WTC11 (cell line): ENCODE measurements around the gene GMEB2. TPM values are rescaled to one million over a fixed set of nuclear protein-coding genes. Genes with fewer than 3 reads are reported as not detected.
"Not testable (repeated sequence)": the region's sequence is repeated elsewhere in the genome, so short reads cannot be mapped to it uniquely, and the experiment has no call there.

Source experiments
- ATAC-seq: fragments of 200-7000 bp; cut with Tn5 transposase; 2 replicates; pipeline ENCODE4 v1.10.0; 2021; ENCODE audit warnings: mild to moderate bottlenecking, moderate library complexity
- CTCF ChIA-PET: fragments of 300-600 bp; sonication (Branson Sonifier 250); formaldehyde crosslinking; loops from one replicate; lab custom pipeline; 2021; ENCODE audit warnings: antibody characterized with exemption; lab: Charles Lee
- POLR2A ChIA-PET: fragments of 350-600 bp; sonication (Branson Sonifier 250); formaldehyde crosslinking; loops from one replicate; lab custom pipeline; 2021; ENCODE audit warnings: antibody characterized with exemption; lab: Charles Lee
- DNase-seq: peaks from one replicate; pipeline ENCODE4 v3.0.0; 2021; ENCODE audit warnings: low spot score
- H3K27ac Mint-ChIP-seq: 2 replicates; pipeline ENCODE4 v1.8.0; 2021; ENCODE audit warnings: mixed read lengths
- H3K27me3 Mint-ChIP-seq: 2 replicates; pipeline ENCODE4 v1.8.0; 2021; ENCODE audit warnings: low read depth, mild to moderate bottlenecking, moderate library complexity, mixed read lengths
- H3K36me3 Mint-ChIP-seq: 2 replicates; pipeline ENCODE4 v1.8.0; 2021; ENCODE audit warnings: mixed read lengths
- H3K4me1 Mint-ChIP-seq: 2 replicates; pipeline ENCODE4 v1.8.0; 2022; ENCODE audit warnings: mixed read lengths
- H3K4me3 Mint-ChIP-seq: 2 replicates; pipeline ENCODE4 v1.8.0; 2021; ENCODE audit warnings: mild to moderate bottlenecking, moderate library complexity, mixed read lengths
- H3K9me3 Mint-ChIP-seq: 2 replicates; pipeline ENCODE4 v1.8.0; 2021; ENCODE audit warnings: mixed read lengths
- FOXJ3 ChIP-seq: sonication (generic); formaldehyde crosslinking; IDR thresholded peaks from 2 replicates; pipeline ENCODE4 v1.9.0; 2021; ENCODE audit warnings: missing genetic modification reagents, mild to moderate bottlenecking, borderline replicate concordance
- GTF2I ChIP-seq: fragments of 250-450 bp; sonication (Bioruptor Pico); conservative IDR thresholded peaks from 2 replicates; pipeline ENCODE4 v1.4.0; 2021; ENCODE audit warnings: mild to moderate bottlenecking
- ZNF138 ChIP-seq: sonication (generic); formaldehyde crosslinking; conservative IDR thresholded peaks from 2 replicates; pipeline ENCODE4 v1.8.1; 2022; ENCODE audit warnings: mild to moderate bottlenecking, moderate library complexity, missing genetic modification reagents
- ZNF232 ChIP-seq: sonication (generic); formaldehyde crosslinking; IDR thresholded peaks from 2 replicates; pipeline ENCODE4 v1.8.0; 2022; ENCODE audit warnings: mild to moderate bottlenecking, missing genetic modification reagents
- ZNF317 ChIP-seq: sonication (generic); formaldehyde crosslinking; IDR thresholded peaks from 2 replicates; pipeline ENCODE4 v1.8.1; 2023; ENCODE audit warnings: low read depth, mild to moderate bottlenecking, moderate library complexity, missing genetic modification reagents, borderline replicate concordance
- total RNA-seq: library from RNA; stranded (reverse); gene quantifications from 3 replicates; pipeline ENCODE4 v1.2.3, GENCODE V29; 2021
- TF ChIP-seq, protein P1 (sequence below): sonication (generic); formaldehyde crosslinking; conservative IDR thresholded peaks from 2 replicates; pipeline ENCODE4 v1.8.1; 2023; ENCODE audit warnings: mild to moderate bottlenecking, low read depth, missing genetic modification reagents, moderate library complexity
- TF ChIP-seq, protein P2 (sequence below): sonication (generic); formaldehyde crosslinking; IDR thresholded peaks from 2 replicates; pipeline ENCODE4 v1.8.0; 2023; ENCODE audit warnings: missing genetic modification reagents
- TF ChIP-seq, protein P3 (sequence below): sonication (generic); formaldehyde crosslinking; conservative IDR thresholded peaks from 2 replicates; pipeline ENCODE4 v1.8.1; 2022; ENCODE audit warnings: mild to moderate bottlenecking, missing genetic modification reagents
- TF ChIP-seq, protein P4 (sequence below): sonication (generic); formaldehyde crosslinking; IDR thresholded peaks from 2 replicates; pipeline ENCODE4 v1.8.0; 2022; ENCODE audit warnings: mild to moderate bottlenecking, missing genetic modification reagents
- TF ChIP-seq, protein P5 (sequence below): sonication (generic); formaldehyde crosslinking; IDR thresholded peaks from 2 replicates; pipeline ENCODE4 v1.8.0; 2022; ENCODE audit warnings: mild to moderate bottlenecking, missing genetic modification reagents
- TF ChIP-seq, protein P6 (sequence below): sonication (generic); formaldehyde crosslinking; IDR thresholded peaks from 2 replicates; pipeline ENCODE4 v1.8.1; 2023; ENCODE audit warnings: mild to moderate bottlenecking, missing genetic modification reagents
- TF ChIP-seq, protein P7 (sequence below): fragments of 250-450 bp; sonication (Bioruptor Pico); conservative IDR thresholded peaks from 2 replicates; pipeline ENCODE4 v1.9.0; 2021; ENCODE audit warnings: mild to moderate bottlenecking

The GMEB2 gene
- total RNA-seq, 1 experiment from 2014 or later: 14.8 TPM

DNA sequence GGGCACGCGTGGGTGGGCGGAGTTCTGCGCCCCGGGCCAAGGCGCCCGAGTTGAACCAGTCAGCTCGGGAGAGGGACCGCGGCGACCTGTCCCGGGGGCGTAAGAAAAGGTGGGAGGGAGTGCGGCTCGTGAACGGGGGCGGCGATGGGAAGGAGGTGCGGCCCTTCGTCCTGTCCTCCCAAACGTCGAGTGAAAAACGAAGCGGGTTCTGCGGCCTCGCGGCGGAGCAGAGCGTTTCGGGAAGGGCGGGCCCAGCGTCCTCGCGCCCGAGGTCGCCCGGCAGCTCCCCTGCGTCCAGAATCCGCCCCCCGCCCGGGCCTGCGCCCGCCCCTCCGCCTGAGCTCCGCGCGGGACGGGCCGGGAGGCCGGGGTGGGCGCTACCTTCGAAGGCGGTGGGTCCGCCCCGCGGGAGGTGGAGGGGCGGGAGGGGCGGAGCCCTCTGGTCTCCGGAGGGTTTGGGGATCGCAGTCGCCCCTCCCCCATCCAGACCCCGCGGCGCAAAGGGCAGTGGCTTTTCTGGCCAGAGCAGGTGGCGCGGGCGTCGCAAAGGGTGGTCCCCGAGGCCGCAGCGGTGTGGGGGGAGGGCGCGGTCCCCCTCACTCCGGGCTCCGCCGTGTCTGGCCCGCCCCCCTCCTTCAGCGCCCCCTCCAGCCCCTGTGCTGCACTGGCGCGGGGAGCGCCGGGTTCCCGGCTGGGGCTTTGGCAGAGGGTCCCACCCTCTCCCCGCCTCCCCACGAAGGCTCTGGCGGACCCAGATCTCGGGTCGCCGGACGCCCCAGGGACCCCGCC is 25.5 kb upstream of the GMEB2 start (continued):
- TF ChIP-seq, protein P1, sequence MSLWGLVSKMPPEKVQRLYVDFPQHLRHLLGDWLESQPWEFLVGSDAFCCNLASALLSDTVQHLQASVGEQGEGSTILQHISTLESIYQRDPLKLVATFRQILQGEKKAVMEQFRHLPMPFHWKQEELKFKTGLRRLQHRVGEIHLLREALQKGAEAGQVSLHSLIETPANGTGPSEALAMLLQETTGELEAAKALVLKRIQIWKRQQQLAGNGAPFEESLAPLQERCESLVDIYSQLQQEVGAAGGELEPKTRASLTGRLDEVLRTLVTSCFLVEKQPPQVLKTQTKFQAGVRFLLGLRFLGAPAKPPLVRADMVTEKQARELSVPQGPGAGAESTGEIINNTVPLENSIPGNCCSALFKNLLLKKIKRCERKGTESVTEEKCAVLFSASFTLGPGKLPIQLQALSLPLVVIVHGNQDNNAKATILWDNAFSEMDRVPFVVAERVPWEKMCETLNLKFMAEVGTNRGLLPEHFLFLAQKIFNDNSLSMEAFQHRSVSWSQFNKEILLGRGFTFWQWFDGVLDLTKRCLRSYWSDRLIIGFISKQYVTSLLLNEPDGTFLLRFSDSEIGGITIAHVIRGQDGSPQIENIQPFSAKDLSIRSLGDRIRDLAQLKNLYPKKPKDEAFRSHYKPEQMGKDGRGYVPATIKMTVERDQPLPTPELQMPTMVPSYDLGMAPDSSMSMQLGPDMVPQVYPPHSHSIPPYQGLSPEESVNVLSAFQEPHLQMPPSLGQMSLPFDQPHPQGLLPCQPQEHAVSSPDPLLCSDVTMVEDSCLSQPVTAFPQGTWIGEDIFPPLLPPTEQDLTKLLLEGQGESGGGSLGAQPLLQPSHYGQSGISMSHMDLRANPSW (CRISPR knock-in tag): no peak
- TF ChIP-seq, protein P2, sequence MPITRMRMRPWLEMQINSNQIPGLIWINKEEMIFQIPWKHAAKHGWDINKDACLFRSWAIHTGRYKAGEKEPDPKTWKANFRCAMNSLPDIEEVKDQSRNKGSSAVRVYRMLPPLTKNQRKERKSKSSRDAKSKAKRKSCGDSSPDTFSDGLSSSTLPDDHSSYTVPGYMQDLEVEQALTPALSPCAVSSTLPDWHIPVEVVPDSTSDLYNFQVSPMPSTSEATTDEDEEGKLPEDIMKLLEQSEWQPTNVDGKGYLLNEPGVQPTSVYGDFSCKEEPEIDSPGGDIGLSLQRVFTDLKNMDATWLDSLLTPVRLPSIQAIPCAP (CRISPR knock-in tag): 0 out of 2 replicates have a peak, but pooled peaks have one; percentile 36
- TF ChIP-seq, protein P3, sequence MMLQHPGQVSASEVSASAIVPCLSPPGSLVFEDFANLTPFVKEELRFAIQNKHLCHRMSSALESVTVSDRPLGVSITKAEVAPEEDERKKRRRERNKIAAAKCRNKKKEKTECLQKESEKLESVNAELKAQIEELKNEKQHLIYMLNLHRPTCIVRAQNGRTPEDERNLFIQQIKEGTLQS (CRISPR knock-in tag): no peak
- TF ChIP-seq ZNF138 (CRISPR knock-in tag): no peak
- TF ChIP-seq, protein P4, sequence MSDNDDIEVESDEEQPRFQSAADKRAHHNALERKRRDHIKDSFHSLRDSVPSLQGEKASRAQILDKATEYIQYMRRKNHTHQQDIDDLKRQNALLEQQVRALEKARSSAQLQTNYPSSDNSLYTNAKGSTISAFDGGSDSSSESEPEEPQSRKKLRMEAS: peak; percentile 48; the same call in 1 of the 2 replicates

DNA sequence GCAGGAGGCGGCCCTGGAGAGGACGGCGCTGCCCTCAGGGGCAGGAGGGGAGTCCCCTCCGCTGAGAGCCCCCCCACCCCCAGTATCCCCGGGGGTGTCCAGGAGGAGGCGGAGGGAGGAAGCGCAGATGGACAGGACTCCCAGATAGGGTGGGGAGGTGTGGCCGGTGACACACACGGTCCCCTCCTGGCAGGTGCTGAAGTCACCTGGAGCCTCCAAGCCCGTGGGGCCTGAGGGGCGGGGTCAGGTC is 25.0 kb upstream of the GMEB2 start:
- DNase-seq: no peak
- H3K4me3 Mint-ChIP-seq: peak overlapping the region; percentile 70
- POLR2A ChIA-PET: interaction anchor here (3.1 kb wide), 1 partner anchor 10 kb away, joined by 23 read pairs; no protein-coding TSS in a partner anchor
- peaks cover 16% of the 10 kb centered on the region for H3K4me1 Mint-ChIP-seq
- H3K9me3 Mint-ChIP-seq: no peaks in the 10 kb centered on the region
- CTCF ChIA-PET: interaction anchor here (0.9 to 4.0 kb wide), 4 partner anchors 10 to 115 kb away, joined by 3 to 50 read pairs (median 5); partner anchors contain the start of genes ARFRP1, PTK6 and ZGPAT
- no peaks in the 10 kb centered on the region for H3K36me3 Mint-ChIP-seq
- H3K27me3 Mint-ChIP-seq: peaks cover 3% of the 10 kb centered on the region; the same call in 1 of the 2 replicates
- TF ChIP-seq ZNF232 (CRISPR knock-in tag) (no peak), ZNF317 (no peak), GTF2I (CRISPR knock-in tag) (no peak)
- TF ChIP-seq, all 79 proteins: peak for 0
- H3K27ac Mint-ChIP-seq: no peak overlapping the region
- ATAC-seq: no peak

DNA sequence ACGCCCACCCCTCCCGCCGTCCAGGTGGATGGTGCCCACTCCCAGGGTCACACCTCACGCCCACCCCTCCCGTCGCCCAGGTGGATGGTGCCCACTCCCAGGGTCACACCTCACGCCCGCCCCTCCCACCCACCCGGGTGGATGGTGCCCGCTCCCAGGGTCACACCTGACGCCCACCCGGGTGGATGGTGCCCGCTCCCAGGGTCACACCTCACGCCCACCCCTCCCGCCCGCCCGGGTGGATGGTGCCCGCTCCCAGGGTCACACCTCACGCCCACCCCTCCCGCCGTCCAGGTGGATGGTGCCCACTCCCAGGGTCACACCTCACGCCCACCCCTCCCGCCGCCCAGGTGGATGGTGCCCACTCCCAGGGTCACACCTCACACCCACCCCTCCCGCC is 23.6 kb upstream of the GMEB2 start:
- H3K27me3 Mint-ChIP-seq, ATAC-seq, H3K9me3 Mint-ChIP-seq, H3K27ac Mint-ChIP-seq, POLR2A ChIA-PET, H3K4me3 Mint-ChIP-seq, DNase-seq, H3K36me3 Mint-ChIP-seq: not testable (repeated sequence)
- peaks cover 16% of the 10 kb centered on the region for H3K4me1 Mint-ChIP-seq
- CTCF ChIA-PET: interaction anchor here (0.9 to 4.0 kb wide), 3 partner anchors 8 to 330 kb away, joined by 3 to 50 read pairs (median 3); no protein-coding TSS in a partner anchor

DNA sequence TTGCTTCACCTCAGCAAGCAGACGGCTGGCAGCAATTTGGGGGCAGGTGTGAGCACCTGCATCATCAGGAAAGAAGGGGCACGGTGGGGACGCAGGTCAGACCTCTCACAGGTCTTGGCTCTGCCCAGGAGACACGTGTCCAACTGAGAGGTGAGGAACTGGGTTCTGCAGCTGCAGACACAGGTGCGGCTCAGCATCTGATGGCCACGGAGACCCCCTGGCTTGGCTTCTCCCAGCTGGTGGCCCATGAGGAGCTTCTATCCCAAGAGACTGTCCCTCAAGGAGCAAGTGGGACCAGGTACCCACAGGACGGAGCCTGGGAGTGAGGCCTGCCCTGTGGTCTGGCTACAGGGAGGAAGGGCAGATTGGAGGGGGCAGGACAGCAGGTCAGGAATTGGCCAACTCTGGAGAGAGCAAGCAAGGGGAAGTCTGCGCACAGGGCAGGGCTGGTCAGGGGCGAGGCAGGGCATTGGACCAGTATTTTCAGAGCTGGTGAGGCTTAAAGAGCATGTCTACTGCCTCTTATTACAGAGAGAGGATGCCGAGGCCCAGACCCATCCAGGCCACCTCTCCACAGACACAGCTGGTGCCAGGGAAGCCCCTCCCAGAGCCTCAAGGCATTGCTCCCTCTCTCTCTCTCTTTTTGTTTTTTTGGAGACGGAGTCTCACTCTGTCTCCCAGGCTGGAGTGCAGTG is 22.1 kb upstream of the GMEB2 start:
- H3K4me3 Mint-ChIP-seq: no peak overlapping the region

More for the DNA sequence above, 22.1 kb upstream of the GMEB2 start:
- peaks cover 8% of the 10 kb centered on the region for H3K4me1 Mint-ChIP-seq
- TF ChIP-seq, protein P5, sequence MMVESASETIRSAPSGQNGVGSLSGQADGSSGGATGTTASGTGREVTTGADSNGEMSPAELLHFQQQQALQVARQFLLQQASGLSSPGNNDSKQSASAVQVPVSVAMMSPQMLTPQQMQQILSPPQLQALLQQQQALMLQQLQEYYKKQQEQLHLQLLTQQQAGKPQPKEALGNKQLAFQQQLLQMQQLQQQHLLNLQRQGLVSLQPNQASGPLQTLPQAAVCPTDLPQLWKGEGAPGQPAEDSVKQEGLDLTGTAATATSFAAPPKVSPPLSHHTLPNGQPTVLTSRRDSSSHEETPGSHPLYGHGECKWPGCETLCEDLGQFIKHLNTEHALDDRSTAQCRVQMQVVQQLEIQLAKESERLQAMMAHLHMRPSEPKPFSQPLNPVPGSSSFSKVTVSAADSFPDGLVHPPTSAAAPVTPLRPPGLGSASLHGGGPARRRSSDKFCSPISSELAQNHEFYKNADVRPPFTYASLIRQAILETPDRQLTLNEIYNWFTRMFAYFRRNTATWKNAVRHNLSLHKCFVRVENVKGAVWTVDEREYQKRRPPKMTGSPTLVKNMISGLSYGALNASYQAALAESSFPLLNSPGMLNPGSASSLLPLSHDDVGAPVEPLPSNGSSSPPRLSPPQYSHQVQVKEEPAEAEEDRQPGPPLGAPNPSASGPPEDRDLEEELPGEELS (CRISPR knock-in tag): no peak
- TF ChIP-seq FOXJ3 (no peak), ZNF232 (CRISPR knock-in tag) (no peak)
- TF ChIP-seq, protein P6, sequence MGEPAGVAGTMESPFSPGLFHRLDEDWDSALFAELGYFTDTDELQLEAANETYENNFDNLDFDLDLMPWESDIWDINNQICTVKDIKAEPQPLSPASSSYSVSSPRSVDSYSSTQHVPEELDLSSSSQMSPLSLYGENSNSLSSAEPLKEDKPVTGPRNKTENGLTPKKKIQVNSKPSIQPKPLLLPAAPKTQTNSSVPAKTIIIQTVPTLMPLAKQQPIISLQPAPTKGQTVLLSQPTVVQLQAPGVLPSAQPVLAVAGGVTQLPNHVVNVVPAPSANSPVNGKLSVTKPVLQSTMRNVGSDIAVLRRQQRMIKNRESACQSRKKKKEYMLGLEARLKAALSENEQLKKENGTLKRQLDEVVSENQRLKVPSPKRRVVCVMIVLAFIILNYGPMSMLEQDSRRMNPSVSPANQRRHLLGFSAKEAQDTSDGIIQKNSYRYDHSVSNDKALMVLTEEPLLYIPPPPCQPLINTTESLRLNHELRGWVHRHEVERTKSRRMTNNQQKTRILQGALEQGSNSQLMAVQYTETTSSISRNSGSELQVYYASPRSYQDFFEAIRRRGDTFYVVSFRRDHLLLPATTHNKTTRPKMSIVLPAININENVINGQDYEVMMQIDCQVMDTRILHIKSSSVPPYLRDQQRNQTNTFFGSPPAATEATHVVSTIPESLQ (CRISPR knock-in tag): no peak
- TF ChIP-seq, protein P7, sequence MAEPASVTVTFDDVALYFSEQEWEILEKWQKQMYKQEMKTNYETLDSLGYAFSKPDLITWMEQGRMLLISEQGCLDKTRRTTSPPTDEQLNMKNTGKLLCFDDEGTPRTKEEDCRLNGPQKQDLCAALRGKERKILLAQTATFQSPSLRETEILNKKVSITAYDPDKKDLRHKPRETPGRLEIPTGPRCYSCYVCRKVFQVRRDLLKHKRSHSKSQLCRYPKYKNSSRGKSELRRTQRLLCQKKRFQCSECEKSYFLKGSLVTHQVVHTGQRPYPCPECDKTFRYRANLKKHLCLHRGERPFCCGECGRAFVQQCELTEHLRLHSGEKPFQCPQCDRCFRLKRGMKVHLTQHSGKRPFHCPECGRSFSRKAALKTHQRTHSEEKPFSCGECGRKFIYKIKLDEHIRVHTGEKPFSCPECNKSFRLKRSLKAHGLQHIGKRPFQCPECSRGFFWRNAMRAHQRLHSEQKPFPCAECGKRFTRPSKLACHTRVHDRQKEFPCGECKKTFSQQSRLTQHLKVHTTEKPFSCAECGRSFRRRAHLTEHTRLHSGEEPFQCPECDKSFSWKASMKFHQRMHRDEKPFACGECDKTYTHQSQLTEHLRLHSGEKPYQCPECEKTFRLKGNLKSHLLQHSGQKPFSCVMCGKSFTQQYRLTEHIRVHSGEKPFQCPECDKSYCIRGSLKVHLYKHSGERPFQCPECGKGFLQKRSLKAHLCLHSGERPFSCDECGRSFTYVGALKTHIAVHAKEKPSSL (CRISPR knock-in tag): no peak
- H3K27ac Mint-ChIP-seq: peak overlapping the region; percentile 47; the same call in 1 of the 2 replicates
- no peaks in the 10 kb centered on the region for H3K36me3 Mint-ChIP-seq
- CTCF ChIA-PET: no interaction called here
- no peak for DNase-seq
- no peaks in the 10 kb centered on the region for H3K9me3 Mint-ChIP-seq
- POLR2A ChIA-PET: no interaction called here
- peaks cover 3% of the 10 kb centered on the region; the same call in 1 of the 2 replicates for H3K27me3 Mint-ChIP-seq
- no peak for ATAC-seq
